ENCODE results near the gene SMC3.
"Not testable (repeated sequence)": the region's sequence is repeated elsewhere in the genome, so short reads cannot be mapped to it uniquely, and the experiment has no call there.

The SMC3 gene

GRCh38 chr10:110601581-110601980 is 34.1 kb downstream of the SMC3 start:
- Mint-ChIP-seq H3K9me3 (no peaks in the 10 kb centered on the region), H3K4me3 (no peak overlapping the region), H3K36me3 (ENCODE audit: low read depth) (peaks cover 61% of the 10 kb centered on the region), H3K4me1 (no peaks in the 10 kb centered on the region), H3K27me3 (ENCODE audit: low read depth, poor library complexity) (no peaks in the 10 kb centered on the region), H3K27ac (no peak overlapping the region)
- DNase-seq: no peak
- no peak for TF ChIP-seq CTCF (IDR thresholded peaks at IDR 0.05)

GRCh38 chr10:110608087-110608486 is 40.6 kb downstream of the SMC3 start:
- Mint-ChIP-seq H3K4me1 (peaks cover 14% of the 10 kb centered on the region), H3K27ac (no peak overlapping the region), H3K4me3 (no peak overlapping the region), H3K36me3 (ENCODE audit: low read depth) (peaks cover 23% of the 10 kb centered on the region), H3K9me3 (no peaks in the 10 kb centered on the region), H3K27me3 (ENCODE audit: low read depth, poor library complexity) (peaks cover 3% of the 10 kb centered on the region)
- no peak for TF ChIP-seq CTCF (IDR thresholded peaks at IDR 0.05)
- no peak for DNase-seq

GRCh38 chr10:110609605-110610004 is 42.1 kb downstream of the SMC3 start:
- no peak overlapping the region for H3K4me3 Mint-ChIP-seq
- H3K9me3 Mint-ChIP-seq: no peaks in the 10 kb centered on the region
- TF ChIP-seq CTCF (IDR thresholded peaks at IDR 0.05): no peak
- H3K4me1 Mint-ChIP-seq: peaks cover 17% of the 10 kb centered on the region
- H3K36me3 Mint-ChIP-seq (ENCODE audit: low read depth): peaks cover 14% of the 10 kb centered on the region
- peaks cover 6% of the 10 kb centered on the region for H3K27me3 Mint-ChIP-seq (ENCODE audit: low read depth, poor library complexity)
- DNase-seq: no peak
- peak overlapping the region; percentile 60 for H3K27ac Mint-ChIP-seq

GRCh38 chr10:110610308-110610774 is 42.8 kb downstream of the SMC3 start:
- Mint-ChIP-seq H3K4me1 (peaks cover 24% of the 10 kb centered on the region), H3K27ac (no peak overlapping the region), H3K27me3 (ENCODE audit: low read depth, poor library complexity) (peaks cover 6% of the 10 kb centered on the region), H3K36me3 (ENCODE audit: low read depth) (peaks cover 6% of the 10 kb centered on the region), H3K9me3 (no peaks in the 10 kb centered on the region), H3K4me3 (no peak overlapping the region)
- DNase-seq: peak; percentile 58
- TF ChIP-seq CTCF (IDR thresholded peaks at IDR 0.05): peak; percentile 93

GRCh38 chr10:110610781-110611180 is 43.3 kb downstream of the SMC3 start:
- DNase-seq; H3K27ac Mint-ChIP-seq; H3K9me3 Mint-ChIP-seq; H3K27me3 Mint-ChIP-seq (ENCODE audit: low read depth, poor library complexity); H3K36me3 Mint-ChIP-seq (ENCODE audit: low read depth); H3K4me3 Mint-ChIP-seq: not testable (repeated sequence)
- H3K4me1 Mint-ChIP-seq: peaks cover 28% of the 10 kb centered on the region

- Mint-ChIP-seq H3K27me3 (ENCODE audit: low read depth, poor library complexity) (peaks cover 6% of the 10 kb centered on the region), H3K27ac (no peak overlapping the region), H3K4me3 (no peak overlapping the region), H3K36me3 (ENCODE audit: low read depth) (no peaks in the 10 kb centered on the region), H3K4me1 (peaks cover 30% of the 10 kb centered on the region), H3K9me3 (no peaks in the 10 kb centered on the region)
- DNase-seq: no peak
- no peak for TF ChIP-seq CTCF (IDR thresholded peaks at IDR 0.05)
Measured at GRCh38 chr10:110612087-110612486, 44.6 kb downstream of the SMC3 start.

All from nephron progenitor cell (in vitro differentiated cells).